ENCODE measurements around the gene PDGFA.

The PDGFA gene

GRCh38 chr7:489876-490275 lies 29.8 kb downstream of the PDGFA start:
- no peak for DNase-seq (ENCODE audit: low read depth)

GRCh38 chr7:486216-486743 lies 33.4 kb downstream of the PDGFA start:
- no peak for DNase-seq (ENCODE audit: low read depth)

- no peak for DNase-seq (ENCODE audit: low read depth)
Measured at GRCh38 chr7:485188-486081, 34.2 kb downstream of the PDGFA start.

- no peak for DNase-seq (ENCODE audit: low read depth)
Measured at GRCh38 chr7:484356-485101, 35.1 kb downstream of the PDGFA start.

DNA sequence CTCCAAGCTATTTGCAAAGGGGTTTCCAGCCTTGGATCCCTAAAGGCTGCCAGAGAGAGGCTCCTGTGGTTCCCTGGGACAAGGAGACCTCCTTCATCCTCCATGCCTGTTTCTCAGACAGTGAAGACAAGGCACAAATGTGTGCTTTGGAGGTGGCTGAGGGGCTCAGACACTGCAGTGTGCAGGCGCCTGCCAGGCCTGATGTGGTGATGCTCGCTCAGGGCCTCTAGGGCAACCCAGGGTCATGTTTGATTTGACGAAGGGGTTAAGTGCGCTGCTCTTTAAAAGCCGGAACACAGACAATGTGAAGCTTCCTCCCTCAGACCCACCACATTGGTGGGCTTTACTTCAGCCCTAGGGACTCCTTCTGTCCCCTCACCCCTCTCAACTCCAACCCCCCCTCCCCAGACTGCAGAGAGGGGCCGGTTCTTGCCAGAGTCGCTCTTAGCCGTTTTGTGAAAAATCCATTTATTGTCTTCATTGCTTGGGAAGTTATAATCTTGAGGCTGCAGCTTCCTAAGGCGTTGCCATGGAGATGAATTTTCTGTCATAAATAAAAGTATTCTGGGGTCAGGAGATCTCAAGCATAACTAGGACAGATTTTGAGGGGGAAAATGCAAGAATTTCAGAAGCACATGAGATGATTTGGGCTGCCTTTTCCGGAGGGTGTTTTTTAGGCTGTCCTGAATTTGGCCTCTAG lies 35.8 kb downstream of the PDGFA start:
- no peak for DNase-seq (ENCODE audit: low read depth)

DNA sequence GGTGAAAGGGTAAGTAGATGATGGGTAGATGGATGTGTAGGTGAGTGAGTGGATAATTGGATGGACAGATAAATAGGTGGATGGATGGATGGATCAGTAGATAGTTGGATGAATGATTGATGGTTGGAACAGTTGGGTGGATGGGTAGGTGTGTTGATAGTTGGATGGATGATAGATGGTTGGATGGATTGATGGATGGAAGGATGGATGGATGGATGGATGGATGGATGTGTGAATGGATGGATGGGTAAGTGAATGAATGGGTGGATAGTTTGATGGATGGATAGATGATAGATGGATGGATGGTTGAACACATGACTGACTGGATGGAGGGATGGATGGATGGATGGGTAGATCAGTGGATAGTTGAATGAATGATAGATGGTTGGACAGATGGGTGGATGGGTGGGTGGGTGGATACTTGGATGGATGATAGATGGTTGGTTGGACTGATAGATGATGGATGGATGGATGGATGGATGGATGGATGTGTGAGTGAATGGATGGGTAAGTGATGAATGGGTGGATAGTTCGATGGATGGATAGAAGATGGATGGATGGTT lies 37.0 kb downstream of the PDGFA start:
- DNase-seq (ENCODE audit: low read depth): no peak

DNA sequence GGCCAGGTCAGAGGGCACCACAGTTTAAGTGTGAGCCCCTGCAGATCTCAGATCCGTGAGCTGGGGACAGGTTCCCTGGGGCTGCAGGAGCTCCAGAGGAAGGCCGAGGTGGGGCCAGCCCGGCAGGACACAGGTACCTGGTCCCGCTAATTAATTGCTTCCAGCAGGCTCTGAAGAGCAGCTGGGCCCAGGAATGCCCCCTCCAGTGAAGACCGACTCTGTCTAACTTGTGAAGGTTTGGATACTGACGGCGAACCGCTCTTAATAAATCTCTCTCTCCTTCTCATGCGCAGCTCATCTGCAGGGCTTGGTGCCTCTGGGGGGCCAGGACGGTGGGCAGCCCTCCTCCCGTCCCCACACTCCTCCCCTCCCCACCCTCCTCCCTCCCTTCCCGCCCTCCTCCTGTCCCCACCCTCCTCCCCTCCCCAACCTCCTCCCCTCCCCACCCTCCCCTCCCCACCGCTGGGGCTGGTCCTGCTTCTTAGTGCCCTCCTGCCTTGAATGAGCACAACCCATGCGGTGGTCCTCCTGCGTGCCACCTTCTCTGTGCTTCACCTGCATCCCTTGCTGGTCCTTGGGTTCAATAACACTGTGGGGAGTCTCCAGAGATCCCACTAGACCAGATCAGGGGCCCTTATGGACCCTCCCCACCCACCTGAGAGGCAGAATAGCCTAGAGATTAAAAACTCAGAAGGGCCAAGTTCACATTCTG lies 38.3 kb downstream of the PDGFA start:
- DNase-seq (ENCODE audit: low read depth): no peak

DNA sequence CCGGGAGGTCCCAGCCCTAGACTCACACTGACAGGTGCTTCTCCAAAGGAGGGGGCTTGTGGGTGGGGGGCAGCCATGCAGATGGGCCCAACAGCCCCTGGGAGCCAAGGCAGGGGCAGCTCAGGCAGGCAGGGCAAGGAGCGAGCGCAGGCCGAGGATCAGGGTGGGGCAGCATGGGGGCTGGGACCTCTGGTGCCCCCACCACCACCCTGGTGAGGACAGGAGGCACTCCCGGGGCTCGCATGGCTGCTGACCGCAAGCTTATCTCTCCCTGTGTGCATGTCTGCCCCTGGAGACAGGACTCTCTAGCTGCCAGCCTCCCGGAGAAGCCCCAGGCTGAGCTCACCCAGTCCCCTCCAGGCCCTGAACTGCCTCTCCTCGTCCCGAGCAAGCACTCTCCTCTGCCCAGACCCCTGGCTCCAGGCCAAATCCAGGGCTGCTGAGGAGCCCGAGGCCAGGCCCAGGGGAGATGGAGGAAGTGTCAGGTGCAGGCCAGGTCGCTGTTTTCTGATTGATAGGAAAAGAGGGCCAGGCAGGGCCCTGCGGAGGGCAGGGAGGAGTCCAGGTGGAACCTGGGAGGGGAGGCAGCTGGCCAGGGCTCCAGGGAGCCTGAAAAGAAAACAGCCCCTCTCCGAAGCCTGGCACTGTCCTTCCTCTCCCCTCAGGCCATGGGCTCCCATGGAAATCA lies 39.0 kb downstream of the PDGFA start:
- DNase-seq (ENCODE audit: low read depth): no peak

GRCh38 chr7:479948-480499 lies 39.6 kb downstream of the PDGFA start:
- no peak for DNase-seq (ENCODE audit: low read depth)

GRCh38 chr7:479115-479947 lies 40.3 kb downstream of the PDGFA start:
- no peak for DNase-seq (ENCODE audit: low read depth)

- DNase-seq (ENCODE audit: low read depth): no peak
Measured at GRCh38 chr7:477626-478220, 41.9 kb downstream of the PDGFA start.

DNA sequence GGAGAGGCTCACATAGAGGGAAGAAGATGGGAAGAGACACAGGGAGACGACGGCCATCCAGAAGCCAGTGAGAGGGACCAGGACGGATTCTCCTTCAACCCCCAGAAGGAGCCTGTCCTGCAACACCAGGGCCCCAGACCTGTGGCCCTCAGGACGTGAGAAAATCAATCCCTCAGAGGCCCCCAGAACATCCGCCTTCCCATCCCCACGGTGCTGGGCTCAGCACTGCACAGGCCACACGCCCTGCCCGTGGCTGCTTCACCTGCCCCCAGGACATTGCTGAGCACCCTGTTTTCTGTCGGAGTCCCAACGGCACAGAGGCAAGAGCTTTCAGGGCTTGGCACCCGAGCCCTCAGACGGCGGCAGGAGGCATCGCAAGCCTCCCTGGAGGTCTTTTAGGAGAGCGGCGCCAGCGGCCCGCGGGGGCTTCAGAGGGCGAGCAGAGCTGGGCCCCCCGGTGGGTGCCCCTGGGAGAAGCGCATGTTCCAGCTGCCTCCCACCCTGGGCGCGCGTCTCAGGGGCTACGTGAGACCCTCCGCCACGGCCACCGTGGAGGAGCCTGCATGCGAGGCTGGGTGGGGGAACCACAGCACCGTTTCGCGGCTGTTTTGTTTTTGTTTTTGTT lies 42.8 kb downstream of the PDGFA start:
- no peak for DNase-seq (ENCODE audit: low read depth)

DNA sequence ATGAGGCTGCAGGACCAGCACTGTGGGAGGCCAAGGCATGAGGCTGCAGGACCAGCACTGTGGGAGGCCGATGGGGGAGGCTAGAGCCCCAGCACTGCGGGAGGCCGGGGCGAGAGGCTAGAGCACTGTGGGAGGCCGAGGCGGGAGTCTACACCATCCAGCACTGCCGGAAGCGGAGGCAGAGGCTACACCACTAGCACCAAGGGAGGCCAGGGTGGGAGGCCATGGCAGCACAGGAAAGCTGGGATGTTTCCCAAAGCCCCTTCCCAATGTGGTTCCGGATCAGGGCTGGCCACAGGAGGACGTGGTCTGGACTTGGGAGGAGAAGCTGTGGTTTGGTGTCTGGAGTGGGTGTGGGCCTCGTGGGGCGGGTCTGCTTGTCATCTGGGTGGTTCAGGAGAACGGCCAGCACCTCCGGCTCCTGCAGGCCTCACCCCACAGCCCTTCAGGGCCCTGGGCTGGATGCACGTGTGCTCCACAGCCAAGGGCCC lies 43.6 kb downstream of the PDGFA start:
- no peak for DNase-seq (ENCODE audit: low read depth)

- no peak for DNase-seq (ENCODE audit: low read depth)
Measured at GRCh38 chr7:475425-475728, 44.3 kb downstream of the PDGFA start.

DNA sequence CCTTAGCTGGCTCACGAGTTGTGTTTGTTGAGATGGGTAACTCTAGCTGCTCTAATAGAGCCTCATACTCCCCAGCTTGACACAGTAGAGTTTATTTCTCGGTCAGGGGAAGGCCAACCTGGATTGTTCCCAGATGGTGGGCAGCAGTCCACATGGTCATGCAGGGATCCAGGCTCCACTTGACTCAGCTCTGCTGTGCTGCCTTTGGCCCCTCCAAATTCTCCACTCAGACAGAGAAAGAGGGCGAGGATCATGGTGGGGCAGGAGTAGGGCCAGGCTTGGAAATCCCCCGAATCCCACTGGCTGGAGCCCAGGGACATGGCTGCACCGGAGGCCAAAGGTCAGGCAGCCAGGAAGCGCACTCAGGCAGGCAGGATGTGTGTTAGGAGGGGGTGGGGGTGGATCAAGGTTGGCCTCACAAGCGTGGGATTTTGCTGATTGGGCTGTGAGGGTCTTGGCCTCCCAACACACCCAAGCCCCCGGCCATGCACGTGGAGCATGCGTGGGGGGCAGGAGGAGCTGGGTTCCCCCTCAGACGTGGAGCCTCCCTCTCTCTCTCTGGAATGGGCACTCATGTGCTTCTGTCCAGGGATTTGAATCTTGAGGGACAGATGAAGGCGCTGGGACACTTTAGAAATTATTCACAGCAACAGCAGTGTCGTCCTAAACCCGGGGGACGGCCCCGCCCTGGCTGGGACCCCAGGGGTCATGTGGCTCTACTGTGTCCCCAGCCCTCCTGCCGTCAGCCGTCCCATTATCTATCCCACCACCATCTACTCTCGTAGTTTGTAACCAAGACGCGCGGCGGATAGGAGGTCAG lies 44.8 kb downstream of the PDGFA start:
- DNase-seq (ENCODE audit: low read depth): no peak

GRCh38 chr7:473870-474604 lies 45.6 kb downstream of the PDGFA start:
- DNase-seq (ENCODE audit: low read depth): no peak

- DNase-seq (ENCODE audit: low read depth): no peak
Measured at GRCh38 chr7:473211-473734, 46.4 kb downstream of the PDGFA start.
